Erythroblast (primary cell): ENCODE data around the gene DNAJC3.

Source experiments
- GATA1 ChIP-seq: IDR thresholded peaks from 2 replicates; pipeline ENCODE4 v1.6.1; 2011; ENCODE audit warnings: low read depth, mild to moderate bottlenecking, control low read depth, low read length, moderate library complexity
- POLR2A ChIP-seq: IDR thresholded peaks from 2 replicates; pipeline ENCODE4 v1.6.1; 2011; ENCODE audit warnings: mild to moderate bottlenecking, low read length

- TF ChIP-seq POLR2A (no peak), GATA1 (no peak)
Observed at GRCh38 chr13:95671597-95671996, 5.3 kb upstream of the DNAJC3 start.
